Activated T-helper 1 cell treated with Interleukin-2 at 50 U/mL for 16 hours (primary cell): Measurements from ENCODE around the gene HRH2.
"Not testable (repeated sequence)": the region's sequence is repeated elsewhere in the genome, so short reads cannot be mapped to it uniquely, and the experiment has no call there.

Experiments
- DNase-seq: peaks from one replicate; pipeline ENCODE4 v3.0.0-alpha.2; 2020; ENCODE audit warnings: low read depth

The HRH2 gene

DNA sequence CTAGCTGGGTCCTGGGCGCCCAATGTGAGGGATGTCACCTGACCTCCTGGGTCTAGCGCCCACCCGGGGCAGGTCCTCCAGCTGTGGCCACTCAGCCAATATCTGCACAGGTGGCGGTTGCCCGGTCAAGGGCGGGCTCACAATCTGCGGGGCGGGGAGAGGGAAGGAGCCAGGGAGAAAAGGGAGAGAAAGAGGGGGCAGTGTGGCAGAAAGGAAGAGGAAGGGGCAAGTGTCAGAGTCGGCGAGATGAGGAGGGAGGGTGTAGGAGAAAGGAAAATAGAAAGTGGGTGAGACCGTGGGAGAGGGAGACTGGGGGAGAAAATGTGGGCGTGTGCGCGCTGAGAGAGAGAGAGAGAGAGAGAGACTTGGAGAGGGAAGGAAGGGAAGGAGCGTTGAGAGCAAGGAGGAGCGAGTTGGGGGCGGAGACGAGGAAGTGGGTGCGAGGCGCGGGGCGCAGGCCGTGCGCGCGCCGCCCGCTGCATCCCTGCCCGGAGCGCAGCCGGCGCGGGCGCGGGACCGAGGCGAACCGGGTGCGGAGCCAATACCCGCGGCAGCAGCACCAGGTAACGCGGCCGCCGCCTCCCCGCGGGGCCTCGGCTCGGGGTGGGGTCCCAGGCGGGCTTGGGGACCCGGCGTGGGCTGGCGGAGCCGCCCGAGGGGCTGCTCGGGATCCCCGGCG lies at the start of gene HRH2:
HRH2 (plus strand) TSS at position 479 of the 679 bp plus-strand sequence. CDS start 25,163 bp downstream, outside the sequence.
- peak; percentile 26 for DNase-seq

GRCh38 chr5:175609526-175609925 lies 48.3 kb upstream of the HRH2 start:
- DNase-seq = no peak

GRCh38 chr5:175610381-175610780 lies 47.5 kb upstream of the HRH2 start:
- DNase-seq = no peak

DNA sequence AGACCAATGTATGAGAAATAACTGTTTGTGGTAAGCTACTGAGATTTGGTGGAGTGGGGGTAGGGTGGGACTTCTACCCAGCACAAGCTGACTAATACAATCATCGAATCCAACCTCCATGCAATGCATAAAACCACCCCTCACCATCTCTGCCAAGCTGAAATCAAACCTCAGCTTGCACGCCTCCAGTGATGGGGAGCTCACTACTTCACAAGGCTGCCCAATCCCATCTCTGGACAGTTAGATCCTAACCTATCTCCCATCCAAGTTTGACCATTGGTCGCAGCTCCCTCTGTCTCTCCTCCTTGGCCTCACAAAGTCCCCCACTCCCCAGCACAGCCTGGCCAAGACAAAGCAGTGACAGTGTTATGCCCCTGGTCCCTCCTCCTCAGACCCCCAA lies 47.0 kb upstream of the HRH2 start:
- no peak for DNase-seq

- no peak for DNase-seq
These were observed 43.6 kb upstream of the HRH2 start for GRCh38 chr5:175614223-175614815.

- no peak for DNase-seq
These were observed 43.0 kb upstream of the HRH2 start for GRCh38 chr5:175614861-175615260.

DNA sequence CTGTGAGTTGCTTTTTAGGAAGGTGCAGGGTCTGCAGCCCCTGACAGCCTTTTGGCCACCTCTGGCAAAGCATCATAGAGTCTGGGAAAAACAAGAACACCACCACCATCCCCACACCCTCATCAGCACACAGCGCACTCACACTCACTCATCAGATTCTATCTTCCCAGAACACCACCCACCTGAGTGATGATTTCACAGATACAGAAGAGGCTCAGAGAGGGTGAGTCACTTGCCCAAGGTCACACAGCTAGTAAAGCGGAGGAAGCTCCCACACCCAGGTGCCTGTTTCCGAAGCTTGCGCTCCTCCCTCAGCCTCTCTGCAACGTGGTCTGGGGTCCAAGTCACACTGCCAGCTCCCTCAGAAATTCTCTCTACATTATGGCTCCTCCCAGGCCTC lies 41.8 kb upstream of the HRH2 start:
- DNase-seq = no peak

GRCh38 chr5:175616527-175616926 lies 41.3 kb upstream of the HRH2 start:
- not testable (repeated sequence) for DNase-seq

GRCh38 chr5:175617447-175617846 lies 40.4 kb upstream of the HRH2 start:
- no peak for DNase-seq

GRCh38 chr5:175620527-175620926 lies 37.3 kb upstream of the HRH2 start:
- no peak for DNase-seq

- no peak for DNase-seq
These were observed 35.9 kb upstream of the HRH2 start for GRCh38 chr5:175621971-175622370.

DNA sequence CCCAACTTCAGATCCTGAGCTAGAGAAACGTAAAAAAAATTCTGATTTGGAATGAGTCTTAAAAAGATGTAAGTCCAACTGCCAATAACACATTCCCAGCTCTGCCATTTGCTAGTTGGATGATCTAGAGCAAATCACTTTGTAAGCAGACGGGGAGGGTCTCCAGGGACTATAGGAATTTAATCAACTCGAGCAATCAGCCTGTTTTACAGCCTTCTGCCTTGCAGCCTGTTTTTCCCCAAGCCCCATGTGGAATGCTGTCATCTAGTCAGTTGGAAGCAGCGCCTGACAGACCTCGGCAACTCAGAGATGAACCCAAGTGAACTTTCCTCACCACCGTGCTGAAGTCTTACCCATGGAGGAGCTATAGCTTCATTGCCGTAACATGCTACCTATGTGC lies 34.8 kb upstream of the HRH2 start:
- DNase-seq = no peak

DNA sequence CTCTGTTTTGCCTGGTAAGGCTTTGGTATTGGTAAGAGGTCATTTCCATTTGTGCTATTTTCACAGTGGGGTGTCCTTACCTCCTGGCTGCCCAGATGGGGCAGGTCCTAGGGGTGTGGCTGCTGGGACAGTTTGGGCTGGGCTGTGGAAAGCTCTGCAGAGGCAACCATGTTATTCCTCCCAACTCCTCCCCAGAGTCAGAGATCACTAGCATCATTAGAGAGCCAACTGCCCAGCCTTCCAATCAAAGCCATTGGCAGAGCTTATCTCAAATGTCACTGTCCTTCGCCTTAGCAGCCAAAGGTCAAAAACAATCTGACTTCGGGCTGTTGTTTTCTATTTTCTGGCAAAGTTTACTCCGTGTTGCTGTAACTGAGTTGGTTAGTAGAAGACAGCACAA lies 33.6 kb upstream of the HRH2 start:
- DNase-seq = no peak

DNA sequence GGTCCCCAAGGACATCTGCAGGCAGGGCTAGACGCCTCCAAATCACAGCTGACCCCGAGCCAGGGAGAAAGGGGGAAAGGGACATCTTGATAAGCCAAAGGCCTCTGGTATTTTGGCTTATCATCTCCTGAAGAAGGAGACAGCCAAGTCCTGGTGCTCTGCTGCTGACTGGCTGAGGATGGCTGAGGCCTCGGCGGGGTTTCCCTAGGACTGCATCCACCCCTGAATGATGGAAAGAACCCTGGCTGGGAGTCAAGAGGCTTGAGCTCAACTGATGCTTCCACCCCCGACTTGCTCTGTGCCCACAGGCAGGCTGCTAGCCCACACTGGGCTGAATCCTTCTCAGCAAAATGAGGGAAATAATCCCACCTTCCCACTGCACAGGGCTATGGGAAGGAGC lies 30.9 kb upstream of the HRH2 start:
- no peak for DNase-seq

DNA sequence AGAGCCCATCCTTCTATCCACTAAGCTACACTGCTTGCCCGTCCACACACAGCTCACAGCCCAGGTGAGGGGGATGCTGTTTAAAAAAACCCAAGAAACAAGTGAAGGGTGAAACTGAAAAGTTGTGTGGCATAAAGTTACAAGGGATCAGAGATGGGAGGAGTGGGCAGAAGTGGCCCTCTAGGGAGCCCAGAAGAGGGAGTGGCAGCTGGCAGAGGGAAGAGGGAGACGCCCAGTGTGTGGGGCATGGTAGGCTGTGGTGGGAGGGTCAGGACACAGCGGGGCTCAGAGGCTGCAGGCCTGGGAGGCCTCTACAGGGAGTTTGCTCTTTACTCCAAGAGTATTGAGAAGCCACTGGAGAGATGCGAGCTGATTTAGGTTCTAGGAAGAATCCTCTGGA lies 30.1 kb upstream of the HRH2 start:
- DNase-seq = no peak

DNA sequence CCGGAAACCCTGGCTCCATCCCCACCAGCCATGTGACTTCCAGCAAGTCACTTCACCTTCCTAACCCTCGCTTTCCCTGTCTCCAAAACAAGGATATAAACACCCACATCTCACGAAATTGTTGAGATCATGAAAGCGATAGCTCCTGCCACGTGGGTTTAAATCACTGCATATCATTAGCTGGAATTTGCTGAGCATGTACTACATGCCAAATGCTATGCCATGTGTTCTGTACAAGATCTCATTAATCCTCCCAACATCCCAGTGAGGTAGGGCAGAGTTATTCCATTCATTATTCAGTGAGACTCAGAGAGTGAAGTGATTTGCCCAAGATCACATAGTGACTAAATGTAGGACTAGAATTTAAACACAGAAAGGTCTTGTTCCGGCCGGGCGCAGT lies 29.2 kb upstream of the HRH2 start:
- DNase-seq = no peak

DNA sequence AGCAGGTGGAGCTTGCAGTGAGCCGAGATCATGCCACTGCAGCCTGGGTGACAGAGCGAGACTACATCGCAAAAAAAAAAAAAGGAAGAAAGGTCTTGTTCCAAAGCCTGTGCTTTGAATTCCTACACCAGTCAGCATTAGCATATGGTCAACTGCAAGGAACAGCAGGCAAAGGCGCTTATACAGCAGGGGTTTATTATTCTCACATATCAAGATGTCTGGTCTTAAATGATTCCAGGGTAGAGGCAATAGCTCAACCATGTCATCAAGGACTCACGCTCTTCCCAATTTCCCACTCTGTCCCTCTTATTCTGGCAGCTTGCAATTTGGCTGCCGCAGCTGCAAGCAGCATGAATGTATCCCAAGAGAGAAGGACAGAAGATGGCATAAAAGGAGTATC lies 28.6 kb upstream of the HRH2 start:
- DNase-seq = no peak

- no peak for DNase-seq
These were observed 28.1 kb upstream of the HRH2 start for GRCh38 chr5:175629793-175630192.

GRCh38 chr5:175635854-175636584 lies 21.9 kb upstream of the HRH2 start:
- DNase-seq = no peak

DNA sequence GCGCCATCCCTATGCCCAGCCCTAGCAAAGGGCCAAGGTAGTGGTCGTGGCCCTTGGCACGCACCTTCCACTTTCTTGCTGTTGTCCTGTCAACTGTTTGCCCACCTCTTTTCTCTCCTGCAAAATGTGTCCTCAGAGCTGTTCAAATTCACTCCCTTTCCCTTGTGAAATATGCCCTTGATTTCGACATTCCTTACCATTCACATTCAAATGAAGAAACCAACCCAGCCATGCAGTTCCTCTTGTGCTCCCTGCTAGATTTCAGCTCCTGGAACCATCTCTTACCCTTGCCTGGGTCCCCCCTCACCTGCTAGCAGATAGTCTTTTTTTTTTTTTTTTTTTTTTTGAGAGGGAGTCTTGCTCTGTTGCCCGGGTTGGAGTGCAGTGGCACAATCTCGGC lies 19.6 kb upstream of the HRH2 start:
- no peak for DNase-seq

DNA sequence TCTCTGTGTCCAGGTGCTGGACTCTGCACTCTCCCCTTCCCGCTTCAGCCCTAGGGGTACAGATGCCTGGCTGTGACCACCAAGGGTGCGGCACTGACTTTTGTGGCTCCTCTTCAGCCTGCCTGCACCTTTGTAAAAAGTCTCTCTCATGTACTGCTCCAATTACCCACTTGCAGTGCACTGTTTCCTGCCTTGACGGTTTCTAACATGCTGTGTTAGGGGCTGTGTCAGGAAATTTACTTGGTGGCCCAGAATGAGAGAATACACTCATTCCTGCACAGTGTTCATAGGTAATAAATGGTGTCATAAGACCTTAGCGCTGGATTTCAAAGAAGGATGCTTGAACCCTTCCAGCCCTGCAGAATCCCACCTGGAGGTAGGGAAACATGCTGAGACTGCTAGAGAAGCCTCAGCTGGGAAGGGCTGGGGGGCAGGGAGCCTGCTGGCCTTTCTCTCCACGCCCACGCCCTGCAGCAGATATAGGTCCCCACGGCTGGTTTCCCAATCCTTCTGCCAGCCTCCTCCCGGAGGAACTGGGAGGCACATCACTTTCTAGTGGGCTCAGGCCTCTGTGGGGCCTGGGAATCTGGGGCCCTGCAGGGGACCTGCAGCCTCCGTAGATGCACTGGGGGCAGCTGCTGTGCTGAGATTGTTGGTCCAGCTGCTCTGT lies 17.6 kb upstream of the HRH2 start:
- no peak for DNase-seq

DNA sequence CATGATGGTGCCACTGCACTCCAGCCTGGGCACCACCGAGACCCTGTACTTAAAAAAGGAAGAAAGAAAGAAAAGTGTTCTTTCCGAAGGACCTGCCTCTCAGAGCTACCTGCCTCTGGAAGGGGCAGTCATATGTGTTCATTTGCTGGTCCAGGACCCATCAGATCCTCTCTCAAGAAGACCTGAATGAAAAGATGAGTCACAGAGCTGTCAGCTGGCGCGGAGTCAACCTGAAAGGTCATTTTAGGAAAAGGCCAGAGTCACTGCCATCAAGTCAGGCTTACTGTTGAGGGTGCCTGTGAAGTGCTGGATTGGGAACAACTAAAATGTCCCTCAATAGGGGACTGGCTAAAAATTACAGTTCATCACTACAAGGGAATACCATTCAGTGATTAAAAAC lies 14.9 kb upstream of the HRH2 start:
- no peak for DNase-seq

- DNase-seq = no peak
These were observed 11.6 kb upstream of the HRH2 start for GRCh38 chr5:175646251-175646650.
